HTR-8/SVneo (cell line): Measurements from ENCODE around the gene RDX.
"Not testable (repeated sequence)": the region's sequence is repeated elsewhere in the genome, so short reads cannot be mapped to it uniquely, and the experiment has no call there.

Source experiments
- DNase-seq: peaks from one replicate; pipeline ENCODE4 v3.0.0; 2011; ENCODE audit warnings: low spot score, mixed read lengths; ENCODE audit not compliant: insufficient read length
- FAIRE-seq: peaks from 2 replicates; lab custom pipeline; 2011; peaks lifted over from hg19 to GRCh38; lab: Jason Lieb, UNC

The RDX gene

GRCh38 chr11:110209313-110209694 is 87.1 kb downstream of the RDX start:
- DNase-seq, FAIRE-seq: not testable (repeated sequence)

- DNase-seq, FAIRE-seq: not testable (repeated sequence)
These were observed 87.6 kb downstream of the RDX start for GRCh38 chr11:110208678-110209312.

- FAIRE-seq = no peak
- DNase-seq = no peak
These were observed 89.3 kb downstream of the RDX start for GRCh38 chr11:110207123-110207522.

- no peak for DNase-seq
- no peak for FAIRE-seq
These were observed 95.6 kb downstream of the RDX start for GRCh38 chr11:110200836-110201235.

DNA sequence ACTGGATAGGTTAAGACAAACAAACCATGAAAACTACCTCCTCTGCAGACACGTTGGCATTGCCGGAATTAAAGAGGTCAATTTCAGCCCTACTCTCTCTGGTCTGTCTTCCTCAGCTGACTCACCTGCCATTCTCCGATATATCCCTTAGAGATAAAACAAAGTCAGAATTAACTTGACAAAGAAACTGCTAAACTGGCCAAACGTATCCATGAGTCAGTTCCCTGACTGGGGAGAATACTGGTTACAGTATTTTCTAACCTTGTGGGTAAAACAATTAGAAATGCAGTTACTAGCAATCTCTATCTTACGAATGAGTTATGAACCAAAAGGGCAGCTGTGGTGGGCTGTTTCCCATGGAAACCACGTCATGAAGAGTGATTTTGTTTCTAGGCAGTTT is 96.2 kb downstream of the RDX start:
- FAIRE-seq (no peak), DNase-seq (no peak)

- no peak for FAIRE-seq
- no peak for DNase-seq
These were observed 97.0 kb downstream of the RDX start for GRCh38 chr11:110199184-110199981.

- FAIRE-seq = no peak
- no peak for DNase-seq
These were observed 98.2 kb downstream of the RDX start for GRCh38 chr11:110198031-110198729.

- no peak for DNase-seq
- FAIRE-seq = no peak
These were observed 99.5 kb downstream of the RDX start for GRCh38 chr11:110196884-110197420.

GRCh38 chr11:110196241-110196754 is 100.1 kb downstream of the RDX start:
- FAIRE-seq = peak; percentile 94

DNA sequence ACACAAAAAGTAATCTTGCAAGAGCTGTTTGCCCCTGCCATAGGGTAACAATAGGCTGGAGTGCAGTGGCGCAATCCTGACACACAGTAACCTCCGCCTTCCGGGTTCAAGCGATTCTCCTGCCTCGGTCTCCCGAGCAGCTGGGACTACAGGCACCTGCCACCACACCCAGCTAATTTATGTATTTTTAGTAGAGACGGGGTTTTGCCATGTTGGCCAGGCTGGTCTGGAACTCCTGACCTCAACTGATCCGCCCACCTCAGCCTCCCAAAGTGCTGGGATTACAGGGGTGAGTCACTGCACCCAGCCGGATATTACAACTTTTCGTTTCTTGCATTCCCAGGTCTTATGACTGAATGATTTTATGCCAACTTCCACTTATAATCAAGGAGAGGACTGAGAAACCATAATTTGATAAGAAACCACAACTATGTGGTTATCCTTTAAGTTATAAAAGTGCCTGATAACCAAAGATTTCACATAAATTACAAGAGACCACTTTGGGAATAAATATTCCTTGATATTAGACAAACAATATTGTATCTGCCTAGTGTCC is 102.1 kb downstream of the RDX start:
- DNase-seq (peak; percentile 73), FAIRE-seq (peak; percentile 60)

More at GRCh38 chr11:110196241-110196754, 100.1 kb downstream of the RDX start:
- DNase-seq = peak; percentile 63

GRCh38 chr11:110192604-110193282 is 103.7 kb downstream of the RDX start:
- not testable (repeated sequence) for DNase-seq, FAIRE-seq

DNA sequence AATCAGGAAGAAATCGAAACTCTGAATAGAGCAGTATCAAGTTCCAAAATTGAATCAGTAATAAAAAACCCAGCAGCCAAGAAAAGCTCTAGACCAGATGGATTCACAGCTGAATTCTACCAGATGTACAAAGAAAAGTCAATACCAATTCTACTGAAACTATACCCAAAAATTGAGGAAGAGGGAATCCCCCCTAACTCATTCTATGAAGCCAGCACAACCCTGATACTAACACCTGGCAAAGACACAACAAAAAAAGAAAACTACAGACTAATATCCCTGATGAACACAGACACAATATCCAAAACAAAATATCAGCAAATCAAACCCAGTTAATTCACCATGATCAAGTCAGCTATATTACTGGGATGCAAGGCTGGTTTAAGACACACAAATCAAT is 105.5 kb downstream of the RDX start:
- FAIRE-seq (no peak), DNase-seq (no peak)

DNA sequence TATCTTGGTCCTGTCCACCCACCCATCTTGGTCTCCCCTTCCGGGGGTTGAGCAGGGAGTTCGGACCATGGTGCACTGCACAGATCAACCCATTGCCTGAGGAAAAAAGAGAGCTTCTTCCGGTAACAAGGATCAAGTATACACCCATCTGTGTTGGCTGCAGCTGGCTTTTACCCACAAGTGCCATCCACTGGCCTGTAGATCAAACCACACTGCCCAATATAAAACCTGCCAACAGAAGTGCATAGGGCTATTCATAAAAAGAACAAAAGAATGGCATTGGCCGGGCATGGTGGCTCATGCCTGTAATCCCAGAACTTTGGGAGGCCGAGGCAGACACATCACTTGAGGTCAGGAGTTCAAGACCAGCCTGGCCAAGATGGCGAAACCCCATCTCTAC is 108.7 kb downstream of the RDX start:
- no peak for FAIRE-seq
- no peak for DNase-seq

DNA sequence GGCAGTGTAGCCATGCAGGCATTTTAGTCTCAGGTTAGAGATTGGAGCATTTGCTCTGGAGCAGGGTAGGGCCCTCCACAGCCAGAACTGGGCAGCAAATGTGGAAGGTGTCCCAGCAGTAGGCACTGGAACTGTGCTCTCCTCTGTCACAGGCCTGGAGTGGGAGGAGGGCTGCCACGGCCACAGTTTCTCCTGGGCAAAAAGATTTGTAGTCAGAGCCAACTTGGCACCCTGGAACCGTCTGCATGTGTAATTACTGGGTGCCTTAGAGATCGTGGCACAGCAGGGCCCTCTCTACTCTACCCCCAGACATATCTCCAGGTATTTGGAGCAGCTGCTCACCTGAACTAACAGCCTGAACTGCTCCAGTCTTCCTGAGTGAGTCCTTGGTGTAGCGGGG is 109.5 kb downstream of the RDX start:
- FAIRE-seq (no peak), DNase-seq (no peak)

GRCh38 chr11:110186456-110186855 is 110.0 kb downstream of the RDX start:
- DNase-seq (no peak), FAIRE-seq (no peak)

DNA sequence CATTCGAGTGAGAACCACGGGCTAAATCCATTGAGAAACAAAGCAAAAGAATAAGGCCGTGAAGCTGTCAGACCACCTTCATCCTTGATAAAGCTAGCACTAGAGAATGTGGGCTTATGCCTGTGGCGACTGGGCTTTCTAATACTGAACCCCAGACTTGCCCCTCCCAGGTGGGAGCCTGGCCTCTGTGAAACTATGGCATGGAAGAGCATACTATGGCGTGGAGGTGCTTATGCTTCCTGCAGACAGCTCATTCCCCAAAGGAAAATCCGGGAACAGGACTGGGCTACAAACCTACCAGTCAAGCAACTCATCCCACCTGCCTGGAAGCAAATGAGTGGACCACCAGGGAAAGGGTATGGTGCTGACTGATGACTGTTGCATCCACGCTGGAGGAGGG is 110.8 kb downstream of the RDX start:
- DNase-seq (no peak), FAIRE-seq (no peak)

GRCh38 chr11:110185121-110185591 is 111.3 kb downstream of the RDX start:
- FAIRE-seq (no peak), DNase-seq (no peak)

DNA sequence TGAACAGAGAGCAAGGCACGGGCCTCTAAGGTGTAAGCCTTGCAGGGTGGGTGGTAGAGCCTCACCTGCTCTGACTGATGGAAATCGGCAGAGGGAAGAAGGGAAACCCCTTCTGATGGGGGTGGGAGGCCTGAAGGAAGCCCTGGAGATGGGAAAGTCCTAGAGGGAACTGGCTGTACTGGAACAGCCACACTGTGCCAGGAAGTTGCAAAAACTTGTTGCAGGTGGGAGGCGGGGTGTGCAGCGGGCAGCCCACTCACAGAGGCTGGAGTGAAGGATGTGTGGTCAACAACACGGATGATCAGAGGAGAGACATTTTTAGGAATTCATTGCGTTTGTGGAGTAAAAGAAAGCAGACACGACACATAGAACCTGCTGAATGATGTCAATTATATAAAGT is 112.0 kb downstream of the RDX start:
- DNase-seq = no peak
- FAIRE-seq = no peak

DNA sequence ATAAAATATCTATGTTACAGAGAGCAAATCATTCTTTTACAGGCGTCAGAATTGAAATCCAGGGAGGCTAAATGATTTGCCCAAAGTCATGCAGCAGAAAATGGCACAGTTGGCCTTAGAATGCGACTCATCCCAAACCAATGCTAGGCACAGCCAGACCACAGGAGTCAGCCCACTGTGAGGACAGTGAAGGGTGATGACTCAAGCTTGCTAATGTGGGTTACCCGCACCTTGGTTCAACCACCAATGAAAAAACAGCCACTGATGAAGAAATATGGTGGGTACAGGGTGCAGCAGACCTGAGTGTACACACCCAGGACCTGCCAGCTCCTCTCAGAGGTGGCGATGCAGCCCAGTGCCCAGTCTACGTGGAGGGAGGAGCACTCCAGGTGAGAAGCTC is 113.5 kb downstream of the RDX start:
- DNase-seq (peak; percentile 61), FAIRE-seq (peak; percentile 80)

DNA sequence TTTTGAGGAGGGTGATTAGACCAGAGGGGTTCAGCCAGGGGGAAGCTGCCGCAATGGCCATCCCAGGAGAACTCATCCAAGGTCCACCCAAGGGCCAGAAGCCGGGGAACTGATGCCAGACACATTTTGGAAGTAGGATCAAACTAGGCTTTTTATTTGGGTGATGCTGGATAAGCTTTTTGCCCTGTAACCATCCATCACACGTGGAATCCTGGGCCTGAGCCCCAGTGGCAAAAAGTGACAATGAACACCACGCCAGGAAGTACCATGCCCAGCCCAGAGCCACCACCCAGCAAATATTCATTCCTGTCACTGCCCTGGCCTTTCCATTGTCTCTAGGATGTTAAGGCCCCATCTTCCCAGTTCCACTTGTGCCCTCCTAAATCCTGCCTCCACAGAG is 117.3 kb downstream of the RDX start:
- DNase-seq (no peak), FAIRE-seq (no peak)
